Stomach smooth muscle (tissue), 2 donors: Measurements from ENCODE around the gene SKAP1.
"Not testable (repeated sequence)": the region's sequence is repeated elsewhere in the genome, so short reads cannot be mapped to it uniquely, and the experiment has no call there.

Experiments used
- H3K27ac ChIP-seq: one replicate; pipeline ENCODE4 v1.7.0; 2013; ENCODE audit warnings: mild to moderate bottlenecking, low read length, inconsistent platforms
- H3K27me3 ChIP-seq, 2 donors: one replicate each; pipeline ENCODE4 v1.7.0; 2013; ENCODE audit warnings: low read length in 2 of 2; ENCODE audit not compliant: insufficient read depth in 2 of 2, control insufficient read depth in 1 of 2
- H3K36me3 ChIP-seq, 2 donors: one replicate each; pipeline ENCODE4 v1.7.0; 2013; ENCODE audit warnings: low read length in 2 of 2; ENCODE audit not compliant: control insufficient read depth in 2 of 2, insufficient read depth in 2 of 2
- H3K4me1 ChIP-seq: one replicate; pipeline ENCODE4 v1.7.0; 2013; ENCODE audit warnings: low read length; ENCODE audit not compliant: control insufficient read depth, insufficient read depth
- H3K4me3 ChIP-seq, 2 donors: one replicate each; pipeline ENCODE4 v1.7.0; 2013; ENCODE audit warnings: low read length in 2 of 2
- H3K9ac ChIP-seq, 2 donors: one replicate each; pipeline ENCODE4 v1.7.0; 2013; ENCODE audit warnings: low read length in 2 of 2, mild to moderate bottlenecking in 1 of 2
- H3K9me3 ChIP-seq, 2 donors: one replicate each; pipeline ENCODE4 v1.7.0; 2013; ENCODE audit warnings: low read length in 2 of 2; ENCODE audit not compliant: control insufficient read depth in 2 of 2
- donor health status: healthy.
- donor health status: Pancreatic carcinoma.

SKAP1 gene

DNA sequence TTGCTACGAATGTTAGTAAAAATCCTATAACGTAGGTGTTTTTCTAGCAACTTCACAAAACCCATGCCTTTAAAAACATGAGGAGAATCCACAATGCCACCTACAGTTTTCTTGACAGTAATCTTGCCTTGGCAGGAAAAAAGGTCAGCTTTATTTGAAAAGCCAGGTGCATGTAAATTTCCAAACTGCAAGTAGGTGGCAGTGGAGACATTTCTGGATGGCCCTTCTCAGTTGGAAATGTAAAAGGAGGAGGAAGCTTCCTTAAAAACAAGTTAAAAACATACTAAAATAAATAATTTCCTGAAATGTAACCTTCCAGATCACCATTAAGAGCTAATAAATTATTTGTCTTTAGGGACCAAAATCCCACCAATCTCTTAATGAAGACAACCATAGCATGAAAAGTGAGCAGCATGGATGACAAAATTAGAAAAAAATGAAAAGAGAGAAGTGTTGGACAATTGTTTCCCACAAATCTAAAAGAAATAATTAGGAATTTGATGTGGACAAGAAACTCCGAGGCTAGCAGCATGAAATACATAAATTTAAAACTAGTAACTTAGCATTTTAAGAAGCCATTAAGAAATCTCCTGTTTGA, 170.2 kb downstream of the SKAP1 start:
- Histone ChIP-seq H3K4me3 (no peak overlapping the region), H3K36me3 (no peaks in the 10 kb centered on the region), H3K9me3 (no peaks in the 10 kb centered on the region), H3K4me1 (no peaks in the 10 kb centered on the region), H3K9ac (no peak overlapping the region), H3K27ac (no peak overlapping the region), H3K27me3 (peaks cover 2 to 4% of the 10 kb centered on the region in 2 donors)

DNA sequence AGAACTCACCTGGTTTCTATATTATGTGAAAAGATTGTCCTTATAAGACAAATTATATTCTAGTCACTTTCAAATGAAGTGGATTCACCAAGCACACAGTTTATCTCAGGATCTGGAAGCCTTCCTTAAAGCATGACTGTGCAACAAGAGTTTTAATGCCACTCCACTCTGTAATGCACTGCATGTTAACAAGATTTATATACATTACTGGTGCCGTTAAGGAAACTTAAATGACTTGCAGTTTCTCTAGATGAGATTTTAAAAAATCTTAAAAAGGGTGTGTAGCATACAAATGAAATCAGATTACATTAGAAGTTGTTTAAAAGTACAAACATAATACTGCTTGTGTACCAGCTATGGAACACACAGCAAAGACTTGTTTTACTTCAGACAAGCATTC, 171.7 kb downstream of the SKAP1 start:
- H3K4me3 ChIP-seq, result no peak overlapping the region
- no peaks in the 10 kb centered on the region for H3K4me1 ChIP-seq
- H3K9me3 ChIP-seq, result no peaks in the 10 kb centered on the region
- no peaks in the 10 kb centered on the region for H3K36me3 ChIP-seq
- peaks cover 2 to 4% of the 10 kb centered on the region in 2 donors for H3K27me3 ChIP-seq
- H3K9ac ChIP-seq, result no peak overlapping the region
- no peak overlapping the region for H3K27ac ChIP-seq

DNA sequence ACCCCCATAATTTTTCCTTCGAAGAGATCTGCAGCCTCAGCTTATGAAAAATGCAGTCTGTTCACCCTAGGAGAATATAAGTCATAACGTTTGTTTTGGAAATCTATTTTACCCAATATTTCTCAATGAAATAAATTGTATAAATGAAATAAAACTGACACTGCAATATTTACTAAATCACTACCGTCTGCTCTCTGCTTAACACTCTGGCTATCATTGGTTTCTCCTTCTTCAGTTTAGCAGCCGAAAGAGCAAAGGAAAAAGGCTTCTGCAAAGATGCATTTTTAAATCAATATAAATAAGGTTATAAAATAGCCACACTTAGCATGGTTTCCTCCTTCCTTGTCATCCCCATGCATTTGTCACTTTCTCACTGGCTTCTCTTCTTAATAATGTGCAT, 174.3 kb downstream of the SKAP1 start:
- Histone ChIP-seq H3K4me3 (no peak overlapping the region), H3K4me1 (no peaks in the 10 kb centered on the region), H3K36me3 (no peaks in the 10 kb centered on the region), H3K27ac (no peak overlapping the region), H3K9ac (no peak overlapping the region), H3K27me3 (peaks cover 2 to 3% of the 10 kb centered on the region in 2 donors), H3K9me3 (no peaks in the 10 kb centered on the region)

DNA sequence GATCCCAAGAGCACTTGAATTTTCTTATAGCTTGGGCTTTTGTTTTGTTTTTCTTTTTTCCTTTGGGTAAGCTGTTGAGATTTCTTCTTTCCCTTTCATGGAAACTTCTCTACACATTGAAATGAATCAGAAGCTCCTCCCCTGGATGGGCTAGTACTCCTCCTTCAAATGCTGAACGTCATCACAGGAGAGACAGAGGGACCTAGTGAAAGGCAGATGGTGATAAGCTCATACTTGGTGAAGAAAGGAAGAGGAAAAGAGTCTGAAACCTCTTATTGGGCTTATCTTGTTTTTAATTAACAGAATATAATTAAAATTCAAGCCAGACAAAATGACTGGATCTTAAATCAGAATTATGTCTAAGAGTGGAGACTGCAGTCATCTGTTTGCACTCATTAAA, 175.1 kb downstream of the SKAP1 start:
- Histone ChIP-seq H3K9me3 (no peaks in the 10 kb centered on the region), H3K36me3 (no peaks in the 10 kb centered on the region), H3K9ac (no peak overlapping the region), H3K27me3 (peaks cover 0 to 2% of the 10 kb centered on the region in 2 donors), H3K4me3 (no peak overlapping the region), H3K27ac (no peak overlapping the region), H3K4me1 (no peaks in the 10 kb centered on the region)

DNA sequence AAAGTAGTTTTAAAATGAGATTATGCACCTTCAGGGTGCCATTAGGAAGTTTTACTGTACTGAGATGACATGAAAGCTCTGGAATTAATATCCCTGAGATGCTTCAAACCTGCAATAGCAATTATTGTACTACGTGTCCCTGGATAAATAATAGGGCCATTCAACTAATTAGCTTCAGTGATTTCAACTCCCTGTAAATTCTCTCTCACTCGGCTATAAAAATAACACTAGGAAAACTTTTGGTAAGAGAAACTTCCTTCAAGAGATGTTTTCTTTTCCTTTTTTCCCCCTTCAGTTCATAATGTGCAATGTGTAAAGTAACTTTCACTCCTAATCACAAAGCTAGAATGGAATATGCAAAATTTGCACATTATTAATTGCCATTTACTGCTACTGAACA, 176.0 kb downstream of the SKAP1 start:
- Histone ChIP-seq H3K9ac (no peak overlapping the region), H3K27ac (no peak overlapping the region), H3K36me3 (no peaks in the 10 kb centered on the region), H3K4me1 (no peaks in the 10 kb centered on the region), H3K4me3 (no peak overlapping the region), H3K27me3 (peaks cover 0 to 2% of the 10 kb centered on the region in 2 donors), H3K9me3 (no peaks in the 10 kb centered on the region)

DNA sequence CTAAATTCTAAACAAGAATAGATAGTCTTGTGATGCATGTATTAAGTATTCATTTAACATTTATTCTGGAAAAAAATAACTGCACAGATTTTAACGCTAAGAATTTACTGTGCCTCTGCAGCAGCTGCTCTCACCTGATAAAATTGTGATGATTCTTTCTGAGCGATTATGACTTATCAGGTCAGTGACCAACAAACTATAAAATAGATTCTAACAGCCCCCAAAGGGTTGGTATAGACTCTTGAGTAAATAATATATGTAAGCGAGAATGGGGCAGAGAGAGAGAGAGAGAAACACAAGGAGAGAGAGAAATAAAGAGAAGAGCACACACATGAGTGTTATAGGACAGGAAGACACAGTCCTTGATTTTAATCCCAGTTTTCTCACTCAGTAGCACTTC, 178.1 kb downstream of the SKAP1 start:
- H3K9ac ChIP-seq, result no peak overlapping the region
- H3K9me3 ChIP-seq, result no peaks in the 10 kb centered on the region
- H3K27me3 ChIP-seq, result peaks cover 0 to 2% of the 10 kb centered on the region in 2 donors
- H3K4me1 ChIP-seq, result no peaks in the 10 kb centered on the region
- no peaks in the 10 kb centered on the region for H3K36me3 ChIP-seq
- H3K27ac ChIP-seq, result no peak overlapping the region
- no peak overlapping the region for H3K4me3 ChIP-seq

DNA sequence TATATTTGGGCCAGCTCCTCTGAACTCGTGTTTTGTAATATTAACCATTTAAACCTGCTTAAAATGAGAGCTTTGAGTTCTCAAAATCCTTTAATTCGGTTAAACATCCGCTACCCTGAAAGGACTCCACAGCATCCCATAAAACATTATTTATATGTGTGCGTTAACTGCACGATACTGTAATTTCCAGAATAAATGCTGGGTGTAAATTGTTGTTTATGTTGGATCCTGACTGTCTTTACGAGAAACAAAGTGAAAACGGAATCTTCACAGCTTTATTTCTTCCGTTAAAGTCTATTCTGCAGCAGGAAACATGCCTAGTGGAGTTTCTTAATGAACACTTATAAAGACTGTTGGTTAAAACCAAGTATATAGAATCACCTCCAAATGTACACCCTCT, 179.1 kb downstream of the SKAP1 start:
- no peak overlapping the region for H3K4me3 ChIP-seq
- H3K4me1 ChIP-seq, result no peaks in the 10 kb centered on the region
- H3K36me3 ChIP-seq, result no peaks in the 10 kb centered on the region
- H3K9me3 ChIP-seq, result no peaks in the 10 kb centered on the region
- no peak overlapping the region for H3K27ac ChIP-seq
- peaks cover 0 to 1% of the 10 kb centered on the region in 2 donors for H3K27me3 ChIP-seq
- H3K9ac ChIP-seq, result no peak overlapping the region

DNA sequence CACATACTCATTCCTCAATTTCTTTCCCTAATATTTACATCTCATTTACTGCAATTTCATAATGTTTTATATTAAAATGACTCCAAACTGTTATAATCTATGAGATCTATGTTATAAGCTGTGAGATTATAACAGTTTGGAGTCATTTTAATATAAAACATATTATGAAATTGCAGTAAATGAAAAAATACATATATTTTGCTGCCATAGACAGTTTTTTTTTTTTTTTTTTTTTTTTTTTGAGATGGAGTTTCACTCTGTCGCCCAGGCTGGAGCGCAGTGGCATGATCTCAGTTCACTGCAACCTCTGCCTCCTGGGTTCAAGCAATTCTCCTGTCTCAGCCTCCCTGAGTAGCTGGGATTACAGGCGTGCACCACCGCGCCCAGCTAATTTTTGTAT, 180.0 kb downstream of the SKAP1 start:
- H3K9ac ChIP-seq, H3K9me3 ChIP-seq, H3K27ac ChIP-seq, H3K4me3 ChIP-seq, H3K36me3 ChIP-seq, H3K27me3 ChIP-seq, H3K4me1 ChIP-seq: not testable (repeated sequence)

DNA sequence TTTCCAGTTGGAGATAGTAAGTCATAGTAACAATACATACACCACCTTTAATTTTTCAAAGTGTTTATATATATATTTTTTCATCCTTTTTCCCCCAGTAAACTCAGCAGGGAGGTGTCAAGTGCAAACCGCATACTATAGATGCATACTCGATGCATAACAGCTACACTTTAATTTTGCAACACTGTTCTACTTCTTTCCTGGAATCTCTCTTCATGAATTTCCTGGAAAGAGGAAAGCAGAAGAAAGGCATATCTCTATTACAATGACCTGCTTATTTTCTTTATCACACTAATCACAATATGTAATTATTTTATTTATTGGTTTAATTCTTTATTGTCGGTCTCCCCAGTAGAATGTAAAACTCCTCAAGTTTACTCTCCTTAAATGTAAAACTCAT, 182.4 kb downstream of the SKAP1 start:
- Histone ChIP-seq H3K4me1 (no peaks in the 10 kb centered on the region), H3K4me3 (no peak overlapping the region), H3K27me3 (peaks cover 0 to 3% of the 10 kb centered on the region in 2 donors), H3K27ac (no peak overlapping the region), H3K9ac (no peak overlapping the region), H3K36me3 (no peaks in the 10 kb centered on the region), H3K9me3 (no peaks in the 10 kb centered on the region)

DNA sequence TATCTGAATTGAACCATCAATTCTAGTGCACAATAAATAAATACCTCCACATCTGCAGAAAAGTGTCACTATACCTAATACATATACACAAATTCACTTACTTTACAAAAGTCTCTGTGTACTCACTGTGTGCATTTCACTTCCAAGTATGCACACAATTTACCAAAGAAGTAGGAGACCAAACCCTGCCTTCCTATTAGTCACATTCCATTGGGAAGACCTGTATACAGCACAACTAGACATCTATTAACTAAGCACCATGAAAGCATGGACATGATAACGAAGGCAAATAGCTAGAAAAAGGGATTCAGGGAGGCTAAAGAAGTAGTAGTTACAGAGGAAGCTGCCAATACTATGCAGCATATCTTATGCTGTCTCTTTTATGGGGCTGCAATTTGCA, 183.0 kb downstream of the SKAP1 start:
- no peaks in the 10 kb centered on the region for H3K9me3 ChIP-seq
- no peak overlapping the region for H3K27ac ChIP-seq
- H3K4me1 ChIP-seq, result no peaks in the 10 kb centered on the region
- H3K36me3 ChIP-seq, result no peaks in the 10 kb centered on the region
- H3K9ac ChIP-seq, result no peak overlapping the region
- H3K27me3 ChIP-seq, result peaks cover 0 to 3% of the 10 kb centered on the region in 2 donors
- H3K4me3 ChIP-seq, result no peak overlapping the region

DNA sequence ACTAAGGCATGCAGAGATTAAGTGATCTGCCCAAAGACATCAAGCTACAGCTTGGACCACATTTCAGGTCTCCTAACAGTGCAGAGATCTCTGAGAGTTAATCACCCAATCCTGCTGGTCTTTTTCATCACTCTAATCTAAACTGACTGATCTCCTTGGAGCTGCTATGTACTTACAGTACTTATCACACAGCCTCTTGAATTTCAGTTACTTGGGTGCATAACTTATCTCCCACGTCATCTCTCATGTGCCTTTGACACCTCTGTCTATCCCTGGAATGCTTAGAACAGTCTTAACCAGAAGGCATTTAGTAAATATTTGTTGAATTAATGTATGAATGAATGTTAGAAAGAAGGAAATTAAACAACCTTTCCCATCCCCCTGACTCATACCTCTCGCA, 183.4 kb downstream of the SKAP1 start:
- Histone ChIP-seq H3K27me3 (peaks cover 0 to 3% of the 10 kb centered on the region in 2 donors), H3K9me3 (no peaks in the 10 kb centered on the region), H3K9ac (no peak overlapping the region), H3K4me3 (no peak overlapping the region), H3K36me3 (no peaks in the 10 kb centered on the region), H3K4me1 (no peaks in the 10 kb centered on the region), H3K27ac (no peak overlapping the region)
